ENCODE results near the gene EPB41.
"Not testable (repeated sequence)": the region's sequence is repeated elsewhere in the genome, so short reads cannot be mapped to it uniquely, and the experiment has no call there.

The EPB41 gene

DNA sequence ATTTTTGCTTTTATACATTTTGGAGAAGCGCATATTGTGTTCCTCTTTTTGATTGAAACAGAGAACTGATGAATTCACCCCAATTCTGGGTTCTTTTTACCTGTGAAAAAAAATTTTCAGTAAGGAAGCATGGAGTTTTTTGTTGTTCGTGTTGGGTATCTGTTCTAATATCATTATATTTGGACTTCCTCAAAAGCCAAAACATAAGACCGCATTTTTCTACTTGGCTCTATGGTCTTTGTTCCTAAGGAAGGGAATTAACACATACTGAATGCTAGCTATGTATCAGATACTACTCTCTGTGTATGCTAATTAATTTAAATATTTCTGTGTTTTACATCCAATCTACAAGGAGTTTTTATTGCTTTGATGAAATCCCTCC, 12.9 kb downstream of the EPB41 start:
- DNase-seq (ENCODE audit: low read depth in 2 of 2) = no peak

DNA sequence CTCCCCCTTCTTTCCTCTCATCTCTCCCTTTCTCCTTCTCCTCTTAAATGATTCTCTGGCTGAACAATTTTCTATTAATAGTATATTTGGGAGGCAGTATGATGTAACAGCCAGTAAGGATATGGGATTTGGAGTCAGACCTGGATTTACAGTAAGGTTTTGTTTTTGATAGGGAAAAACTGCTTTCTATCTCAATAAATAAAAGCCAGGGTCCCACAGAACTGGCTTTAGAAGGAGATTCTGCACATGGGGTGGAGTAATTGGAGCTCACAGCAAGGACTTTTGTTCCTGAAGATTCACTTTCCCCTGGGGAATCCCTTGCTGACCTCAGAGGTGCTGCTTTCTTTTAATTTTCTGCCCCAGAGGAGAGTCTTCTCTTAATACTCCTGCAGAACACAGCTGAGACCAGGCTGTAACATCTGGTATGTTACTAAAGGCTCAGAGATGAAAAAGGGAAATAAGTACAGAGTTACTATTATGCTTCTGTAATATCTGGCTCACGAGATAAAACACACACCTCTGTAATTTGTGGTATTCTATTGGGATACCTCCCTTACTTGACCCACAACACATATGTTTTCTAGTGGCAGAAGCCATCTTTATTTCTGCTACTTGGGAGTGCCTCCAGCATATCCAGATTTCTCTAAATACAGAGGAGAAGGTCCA, 13.4 kb downstream of the EPB41 start:
- DNase-seq (ENCODE audit: low read depth in 2 of 2) = no peak

DNA sequence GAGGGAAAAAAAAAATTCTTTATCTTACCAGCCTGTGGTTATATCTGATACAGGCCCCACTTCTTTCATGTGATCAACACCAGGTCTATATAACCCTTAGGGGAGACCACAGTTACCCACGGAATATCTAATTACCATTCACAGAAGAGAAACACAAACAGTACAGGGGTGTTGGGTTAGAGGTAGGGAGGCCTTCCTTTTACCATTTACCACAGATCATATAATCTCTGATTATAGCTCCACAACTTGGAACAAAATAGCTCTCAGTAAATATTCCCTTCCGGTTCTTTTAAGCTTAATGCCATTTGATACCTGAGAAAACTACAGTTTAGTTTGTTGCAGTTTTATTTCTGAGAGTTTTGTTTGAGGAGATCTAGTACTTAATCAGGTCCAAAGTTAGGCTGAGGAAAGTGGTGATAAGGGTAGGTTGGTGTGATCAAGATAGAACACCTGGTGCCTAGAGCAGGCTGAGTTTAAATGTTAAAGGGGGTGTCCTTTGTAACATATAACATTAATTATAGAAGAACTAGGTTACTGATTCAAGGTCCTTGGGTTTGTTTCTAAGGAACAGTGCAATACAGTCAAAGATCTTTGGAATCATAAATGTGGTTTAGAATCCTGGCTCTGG, 14.1 kb downstream of the EPB41 start:
- no peak for DNase-seq (ENCODE audit: low read depth in 2 of 2)

DNA sequence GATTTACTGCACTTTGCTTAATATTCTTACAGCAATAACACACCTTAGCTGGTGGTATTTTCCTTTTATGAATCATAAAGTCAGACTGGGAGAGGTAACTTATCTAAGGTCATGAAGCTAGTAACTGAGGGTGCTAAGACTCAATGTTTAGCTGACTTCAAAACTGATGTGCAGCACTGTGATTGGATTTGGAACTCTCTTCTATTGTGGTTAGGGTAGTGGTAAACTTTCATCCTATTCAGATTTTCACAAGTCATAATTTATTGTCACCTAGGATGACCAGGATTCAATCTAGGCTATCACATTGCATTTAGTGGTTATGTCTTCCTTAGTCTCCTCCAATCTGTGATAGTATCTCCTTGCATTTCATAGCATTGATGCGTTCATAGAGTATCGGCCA, 18.9 kb downstream of the EPB41 start:
- no peak for DNase-seq (ENCODE audit: low read depth in 2 of 2)

DNA sequence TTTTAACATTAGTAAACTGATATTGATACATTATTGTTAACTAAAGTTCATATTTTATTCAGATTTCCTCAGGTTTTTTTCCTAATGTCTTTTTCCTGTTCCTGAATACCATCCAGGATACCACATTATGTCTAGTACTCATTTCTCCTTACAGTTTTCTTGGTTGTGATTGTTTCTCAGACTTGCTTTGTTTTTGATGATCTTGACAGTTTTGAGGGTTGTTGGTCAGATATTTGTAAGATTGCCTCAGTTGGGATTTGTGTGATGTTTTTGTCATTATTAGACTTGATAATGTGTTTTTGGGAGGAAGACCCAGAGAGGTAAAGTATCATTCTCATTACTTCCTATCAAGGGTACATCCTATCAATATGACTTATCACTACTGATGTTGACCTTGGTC, 19.5 kb downstream of the EPB41 start:
- DNase-seq (ENCODE audit: low read depth in 2 of 2) = no peak

DNA sequence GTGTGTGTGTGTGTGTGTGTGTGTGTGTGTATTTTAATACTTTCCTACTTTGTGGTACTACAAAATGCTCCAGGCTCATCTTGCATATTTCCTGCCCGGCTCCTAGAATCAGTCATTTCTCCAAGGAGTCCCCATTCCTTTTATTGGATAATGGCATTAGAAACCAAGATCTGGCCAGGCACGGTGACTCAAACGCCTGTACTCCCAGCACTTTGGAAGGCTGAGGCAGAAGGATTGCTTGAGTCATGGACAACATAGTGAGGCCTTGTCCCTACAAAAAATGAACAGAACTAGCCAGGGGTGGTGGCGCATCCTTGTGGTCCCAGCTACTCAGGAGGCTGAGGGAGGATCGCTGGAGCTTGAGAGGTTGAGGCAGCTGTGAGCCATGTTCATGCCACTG, 20.3 kb downstream of the EPB41 start:
- no peak for DNase-seq (ENCODE audit: low read depth in 2 of 2)

DNA sequence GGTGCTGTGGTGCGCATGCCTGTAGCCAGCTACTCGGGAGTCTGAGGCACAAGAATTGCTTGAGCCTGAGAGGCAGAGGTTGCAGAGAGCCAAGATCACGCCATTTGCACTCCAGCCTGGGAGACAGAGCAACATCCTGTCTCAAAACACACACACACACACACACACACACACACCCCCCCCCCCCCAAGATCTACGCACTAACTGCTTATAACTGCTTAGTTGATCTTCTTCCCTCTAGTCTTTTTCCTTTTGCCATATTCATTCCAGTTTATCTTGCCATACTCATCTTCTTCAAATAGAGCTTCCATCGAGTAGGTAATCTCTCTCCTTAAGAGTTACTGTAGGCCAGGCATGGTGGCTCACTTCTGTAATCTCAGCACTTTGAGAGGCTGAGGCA, 20.9 kb downstream of the EPB41 start:
- no peak for DNase-seq (ENCODE audit: low read depth in 2 of 2)

DNA sequence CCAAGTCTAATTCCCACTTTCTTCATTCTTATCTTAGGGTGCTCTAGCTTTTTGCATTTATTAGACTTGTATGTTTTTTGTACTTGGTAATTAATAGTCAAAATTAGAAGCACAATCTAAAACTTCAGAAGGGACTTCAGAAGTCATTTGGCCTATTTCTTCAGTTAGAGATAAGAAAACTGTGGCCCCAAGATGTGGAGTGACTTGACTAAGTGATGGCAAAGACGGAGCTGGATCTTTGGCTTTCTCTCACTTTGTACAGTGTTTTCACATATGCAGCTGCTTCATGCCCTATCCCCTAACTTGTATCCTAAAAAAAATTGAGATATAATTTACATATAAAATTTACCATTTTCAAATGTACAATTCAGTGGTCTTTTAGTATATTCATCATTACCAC, 21.7 kb downstream of the EPB41 start:
- DNase-seq (ENCODE audit: low read depth in 2 of 2) = no peak

DNA sequence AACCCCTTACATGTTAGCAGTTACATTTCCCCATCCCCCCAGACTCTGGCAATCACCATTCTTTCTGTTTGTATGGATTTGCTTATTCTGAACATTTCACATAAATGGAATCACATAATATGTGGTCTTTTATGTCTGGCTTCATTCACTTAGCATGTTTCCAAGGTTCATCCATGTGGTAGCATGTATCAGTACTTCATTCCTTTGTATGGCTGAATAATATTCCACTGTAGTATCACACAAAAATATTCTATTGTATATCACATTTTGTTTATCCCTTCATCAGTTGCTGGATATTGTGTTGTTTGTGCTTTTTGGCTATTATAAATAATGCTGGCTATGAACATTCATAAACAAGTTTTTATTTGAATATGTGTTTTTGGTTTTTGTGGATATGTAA, 22.2 kb downstream of the EPB41 start:
- no peak for DNase-seq (ENCODE audit: low read depth in 2 of 2)

DNA sequence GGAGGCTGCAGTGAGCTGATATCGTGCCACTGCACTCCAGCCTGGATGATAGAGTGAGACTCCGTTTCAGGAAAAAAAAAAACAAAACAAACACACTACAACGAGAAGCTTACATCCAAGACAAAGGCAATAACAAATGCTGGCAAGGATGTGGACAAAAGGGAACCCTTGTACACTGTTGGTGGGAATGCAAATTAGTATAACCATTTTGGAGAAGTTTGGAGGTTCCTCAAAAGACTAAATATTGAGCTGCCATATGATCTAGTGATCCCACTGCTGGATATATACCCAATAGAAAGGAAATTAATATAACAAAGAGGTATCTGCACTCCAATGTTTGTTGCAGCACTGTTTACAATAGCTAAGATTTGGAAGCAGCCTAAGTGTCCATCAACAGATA, 29.2 kb downstream of the EPB41 start:
- DNase-seq (ENCODE audit: low read depth in 2 of 2) = not testable (repeated sequence)

DNA sequence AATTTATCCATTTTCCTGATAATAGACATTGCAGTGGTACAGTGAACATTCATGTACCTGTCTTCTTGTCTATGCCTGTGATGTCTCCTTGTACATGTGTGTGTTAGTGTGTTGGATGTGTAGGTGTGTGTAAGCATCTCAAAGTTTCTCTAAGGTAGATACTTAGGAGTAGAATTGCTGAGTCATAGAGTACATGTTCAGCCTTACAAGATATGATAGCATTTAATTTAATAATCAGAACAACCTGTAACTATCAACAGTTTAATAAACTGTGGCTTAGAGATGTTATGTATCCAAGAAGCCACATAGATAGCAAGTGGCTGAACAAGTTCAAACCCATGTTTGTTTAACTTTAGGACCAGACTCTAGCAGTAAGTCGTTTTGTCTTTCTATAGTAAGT, 35.6 kb downstream of the EPB41 start:
- no peak for DNase-seq (ENCODE audit: low read depth in 2 of 2)

DNA sequence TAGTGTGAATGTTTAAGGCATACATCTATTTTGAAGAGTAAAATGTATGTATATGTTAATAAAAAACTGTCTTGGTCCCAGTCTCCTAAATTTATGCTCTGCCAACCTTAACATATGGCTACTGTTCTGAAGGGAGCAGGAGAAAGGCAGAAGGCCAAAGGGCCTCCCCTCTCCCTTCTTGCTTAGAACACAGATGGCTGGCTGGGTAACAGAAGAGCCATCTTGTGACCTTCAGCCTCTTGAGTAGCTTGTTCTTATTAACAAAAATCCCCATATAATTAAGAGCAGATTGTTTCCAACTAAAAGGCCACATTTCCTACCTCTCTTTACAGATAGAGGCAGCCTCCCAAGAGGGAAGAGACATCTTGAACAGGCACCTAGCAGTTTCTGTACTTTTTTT, 36.1 kb downstream of the EPB41 start:
- DNase-seq (ENCODE audit: low read depth in 2 of 2) = no peak

DNA sequence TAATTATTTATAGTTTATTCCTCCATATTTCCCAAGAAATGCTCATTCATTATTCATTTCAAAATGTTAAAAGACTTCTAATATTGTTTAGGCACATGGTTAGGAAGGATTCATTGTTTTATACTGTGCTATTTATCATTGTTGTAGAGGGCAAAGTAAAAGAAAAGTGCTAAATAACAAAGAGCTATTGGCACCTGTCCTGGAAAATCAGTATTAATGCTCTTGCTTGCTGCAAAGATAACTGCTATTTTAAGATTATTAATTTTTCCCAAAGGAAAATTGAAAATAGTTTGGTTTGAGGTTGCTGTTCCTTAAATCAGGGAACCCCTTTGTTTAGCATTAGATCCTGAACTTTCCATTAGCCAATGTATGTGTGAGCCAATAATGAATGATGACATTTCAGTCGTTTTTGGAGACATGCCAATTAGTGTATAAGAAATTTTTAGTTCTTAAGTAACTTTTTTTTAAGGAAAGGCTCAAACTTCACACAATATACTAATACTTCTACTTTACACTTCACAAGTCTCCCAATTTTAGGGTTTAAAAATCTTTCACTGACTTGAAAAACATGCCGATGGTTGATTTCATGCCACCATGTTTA, 39.9 kb downstream of the EPB41 start:
- no peak for DNase-seq (ENCODE audit: low read depth in 2 of 2)

DNA sequence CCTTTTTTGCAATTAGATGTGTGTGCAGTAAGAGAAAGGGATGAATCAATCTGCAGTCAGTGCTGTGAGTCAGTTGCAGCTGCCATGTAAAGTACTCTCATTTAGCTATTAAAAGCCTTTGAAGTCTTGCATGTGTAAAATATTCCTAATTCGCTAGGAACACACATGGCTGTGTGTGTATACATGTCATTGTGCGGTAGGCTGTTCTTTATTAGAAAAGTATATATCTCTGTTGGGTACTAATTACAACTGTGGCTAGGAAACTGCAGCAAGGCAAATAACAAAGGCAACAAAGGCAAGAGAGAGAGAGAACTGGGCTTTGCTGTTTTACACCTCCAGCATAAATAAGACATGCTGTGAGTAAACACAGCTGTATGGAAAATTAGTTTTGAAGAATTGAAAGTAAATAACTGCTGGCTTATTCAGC, 41.7 kb downstream of the EPB41 start:
- DNase-seq (ENCODE audit: low read depth in 2 of 2) = no peak

DNA sequence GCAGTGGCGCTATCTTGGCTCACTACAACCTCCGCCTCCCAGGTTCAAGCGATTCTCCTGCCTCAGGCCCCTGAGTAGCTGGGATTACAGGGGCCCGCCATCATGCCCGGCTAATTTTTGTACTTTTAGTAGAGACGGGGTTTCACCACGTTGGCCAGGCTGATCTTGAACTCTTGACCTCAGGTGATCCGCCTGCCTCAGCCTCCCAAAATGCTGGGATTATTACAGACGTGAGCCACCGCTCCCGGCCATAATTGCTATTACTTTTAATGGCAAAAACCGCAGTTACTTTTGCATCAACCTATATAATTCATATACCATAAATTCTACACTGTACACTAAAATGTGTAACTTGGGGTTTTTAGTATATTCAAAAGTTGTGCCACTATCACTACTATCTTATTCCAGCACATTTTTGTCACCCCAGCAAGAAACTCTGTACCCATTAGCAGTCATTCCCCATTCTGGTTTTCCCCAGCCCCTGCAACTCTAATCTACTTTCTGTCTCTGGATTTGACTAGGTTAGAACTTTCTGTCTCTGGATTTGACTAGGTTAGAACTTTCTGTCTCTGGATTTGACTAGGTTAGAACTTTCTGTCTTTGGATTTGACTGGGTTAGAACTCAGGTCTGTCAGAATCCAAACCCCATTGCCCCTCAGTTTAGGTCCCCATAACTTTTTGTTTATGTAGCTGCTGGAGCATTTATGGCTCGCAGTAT, 47.9 kb downstream of the EPB41 start:
- peak in 1 of 2 experiments; percentile 33 for DNase-seq (ENCODE audit: low read depth in 2 of 2)

DNA sequence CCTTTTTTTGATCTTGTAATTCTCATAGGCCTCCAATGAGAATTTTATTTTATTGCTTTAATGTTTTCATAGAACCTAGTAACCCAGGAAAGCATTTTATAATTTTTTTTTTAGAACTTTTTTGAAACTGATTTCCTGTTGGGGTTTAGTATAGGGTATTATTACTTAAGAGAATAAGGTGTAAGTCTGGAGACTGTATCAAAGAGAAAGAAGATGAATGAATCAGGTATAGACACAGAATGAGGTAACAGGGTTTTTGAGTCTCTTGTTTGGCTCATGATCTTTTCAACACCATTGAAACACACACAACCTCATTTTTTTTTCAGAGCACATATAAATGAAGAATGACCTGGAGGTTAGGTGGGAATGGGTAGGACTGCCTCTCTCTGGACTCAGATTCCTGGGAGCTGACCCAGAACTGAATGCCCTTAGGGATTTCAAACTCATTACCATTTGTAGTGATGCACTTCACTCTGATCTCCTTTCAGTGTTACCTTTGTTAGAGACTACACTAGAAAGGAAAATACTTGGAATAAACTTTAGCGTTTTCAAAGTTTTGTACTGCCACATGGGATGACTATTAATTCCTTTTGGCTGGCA, 51.0 kb downstream of the EPB41 start:
- no peak for DNase-seq (ENCODE audit: low read depth in 2 of 2)

DNA sequence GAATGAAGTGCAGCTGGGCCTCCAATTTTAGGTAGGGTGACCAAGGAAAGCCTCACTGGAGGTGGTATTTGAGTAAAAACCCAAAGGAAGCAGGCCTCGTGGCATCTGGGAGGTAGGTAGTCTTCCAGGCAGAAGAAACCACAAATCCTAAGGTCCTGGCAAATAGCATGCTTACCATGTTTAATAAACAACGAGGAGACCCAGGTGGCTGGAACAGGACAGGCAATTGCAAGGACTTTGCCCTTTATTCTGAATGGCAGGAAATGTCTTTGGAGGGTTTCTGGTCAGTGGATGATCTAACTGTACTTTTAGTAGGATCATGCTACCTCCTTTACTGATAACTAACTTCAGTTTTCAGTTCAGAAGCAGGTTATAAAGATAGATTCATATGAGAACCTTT, 52.2 kb downstream of the EPB41 start:
- DNase-seq (ENCODE audit: low read depth in 2 of 2) = no peak

DNA sequence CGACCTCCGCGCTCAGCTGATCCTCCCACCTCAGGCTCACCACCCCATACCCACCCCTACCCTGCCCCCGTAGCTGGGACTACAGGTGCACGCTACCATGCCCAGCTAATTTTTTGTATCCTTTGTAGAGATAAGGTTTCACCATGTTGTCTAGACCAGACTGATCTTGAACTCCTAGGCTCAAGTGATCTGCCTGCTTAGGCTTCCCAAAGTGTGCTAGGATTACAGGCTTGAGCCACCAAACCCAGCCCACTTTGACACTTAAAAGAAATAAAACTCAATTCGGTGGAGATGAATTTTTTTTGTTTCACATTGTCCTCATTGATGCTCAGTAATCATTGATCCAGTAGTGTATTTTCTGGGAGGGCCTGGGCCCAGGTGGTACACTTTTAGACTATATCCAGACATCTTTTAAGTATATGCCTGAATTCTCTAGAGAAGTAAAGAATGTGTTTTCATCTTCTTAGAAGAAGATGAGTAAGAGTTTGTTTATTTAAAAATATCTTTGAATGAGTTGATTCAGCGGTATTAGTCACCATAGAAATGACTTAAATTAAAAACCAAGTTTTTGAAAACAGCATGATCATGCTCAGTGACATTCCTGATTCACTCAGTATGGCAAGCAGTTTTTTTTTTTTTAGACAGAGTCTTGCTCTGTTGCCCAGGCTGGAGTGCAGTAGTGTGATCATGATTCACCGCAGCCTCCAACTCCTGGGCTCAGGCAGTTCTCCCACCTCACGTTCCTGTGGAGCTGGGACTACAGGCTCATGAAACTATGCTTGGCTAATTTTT, 57.8 kb downstream of the EPB41 start:
- DNase-seq (ENCODE audit: low read depth in 2 of 2) = no peak

DNA sequence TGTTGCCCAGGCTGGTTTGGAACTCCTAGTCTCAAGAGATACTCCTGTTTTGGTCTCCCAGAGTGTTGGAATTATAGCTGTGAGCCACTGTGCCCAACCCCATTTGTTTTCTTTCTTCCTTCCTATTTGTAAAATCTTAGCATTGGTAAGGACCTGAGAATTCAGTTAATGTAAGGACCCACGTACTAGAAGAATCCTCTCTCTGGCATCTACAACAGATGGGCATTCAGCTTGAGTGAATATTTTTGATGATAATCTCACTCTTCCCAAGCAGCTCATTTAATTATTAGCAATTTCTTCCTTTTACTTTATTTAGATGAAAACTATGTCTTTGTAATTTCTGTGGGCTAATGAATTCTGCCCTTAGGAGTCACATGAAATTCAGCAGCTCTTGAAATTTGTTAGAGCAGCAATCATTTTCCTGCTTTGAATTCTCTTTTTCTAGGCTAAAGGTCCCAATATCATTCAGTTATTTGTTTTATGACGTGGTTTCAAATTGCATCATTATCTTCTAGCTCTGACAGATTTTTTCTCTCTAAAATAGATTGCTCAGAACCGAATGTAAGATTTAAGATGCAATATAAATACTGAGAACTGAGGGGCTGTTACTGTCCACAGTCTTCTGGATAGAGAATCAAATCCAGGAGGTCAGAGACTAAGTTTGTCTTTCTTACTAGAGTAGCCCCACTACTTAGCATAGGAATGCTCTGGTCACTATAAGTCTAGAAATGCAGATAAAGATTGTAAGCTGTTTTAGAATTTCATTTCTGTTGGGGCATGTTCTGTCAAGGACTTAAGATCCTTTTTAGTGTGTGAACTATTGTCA, 59.4 kb downstream of the EPB41 start:
- no peak for DNase-seq (ENCODE audit: low read depth in 2 of 2)

DNA sequence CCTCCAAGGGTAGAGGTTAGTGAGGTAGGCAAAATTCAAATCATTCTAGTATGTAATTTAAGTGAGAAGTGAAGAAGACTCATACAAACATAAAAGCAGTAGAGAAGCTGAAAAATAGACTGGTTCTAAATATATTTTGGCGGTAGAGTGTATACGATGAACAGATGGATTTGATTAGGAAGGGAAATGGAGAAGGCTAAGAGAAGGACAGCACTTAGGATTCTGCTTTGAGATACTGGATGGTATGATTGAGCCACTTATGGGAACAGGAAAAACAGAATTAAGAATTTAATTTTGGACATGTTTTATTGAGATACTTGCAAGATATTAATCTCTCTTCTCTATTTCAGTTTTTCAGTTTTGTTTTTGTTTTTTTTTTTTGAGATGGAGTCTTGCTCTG, 60.1 kb downstream of the EPB41 start:
- no peak for DNase-seq (ENCODE audit: low read depth in 2 of 2)

DNA sequence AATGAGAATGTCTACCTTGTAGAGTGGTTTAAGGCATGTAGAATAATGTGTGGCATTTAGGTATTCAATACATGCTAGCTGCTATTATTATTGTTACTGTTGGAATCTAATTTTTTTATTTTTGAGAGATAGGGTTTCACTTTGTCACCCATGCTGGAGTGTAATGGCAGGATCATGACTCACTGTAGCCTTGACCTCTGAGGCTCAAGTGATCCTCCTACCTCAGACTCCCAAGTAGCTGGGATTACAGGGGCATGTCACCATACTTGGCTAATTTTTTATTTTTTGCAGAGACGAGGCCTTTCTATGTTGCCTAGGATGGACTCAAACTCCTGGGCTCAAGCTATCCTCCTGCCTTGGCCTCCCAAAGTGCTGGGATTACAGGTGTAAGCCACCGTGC, 61.9 kb downstream of the EPB41 start:
- no peak for DNase-seq (ENCODE audit: low read depth in 2 of 2)

Data from stimulated activated CD4-positive, alpha-beta T cell treated with anti-CD3 and anti-CD28 coated beads, Interleukin-12 subunit alpha, Interleukin-12 subunit beta, amount 100 ng/mL, for 24 hours (primary cell).